Measurements from ENCODE around the gene APPL1.

- TF ChIP-seq POLR2A (IDR thresholded peaks at IDR 0.05; ENCODE audit: extremely low read depth, insufficient read length) (no peak), CTCF (IDR thresholded peaks at IDR 0.05; ENCODE audit: low read depth, low read length) (no peak), MAX (IDR thresholded peaks at IDR 0.05; ENCODE audit: low read depth, low read length) (no peak), MYC (IDR thresholded peaks at IDR 0.05; ENCODE audit: low read depth, low read length) (no peak)
These were observed 5.6 kb upstream of the APPL1 start for GRCh38 chr3:57221883-57222282.

Data from NB4 (cell line).